Small intestine (tissue), 7 donors: ENCODE results near the gene CES3. TPM values are rescaled to one million over a fixed set of nuclear protein-coding genes. Genes with fewer than 3 reads are reported as not detected.
A peak's percentile ranks its signal among the peaks of the same experiment; 100 is the strongest.

Experiments
- DNase-seq, 2 donors: peaks; one replicate each; pipeline versions ENCODE4 v3.0.0 to v3.0.0-alpha.2; 2013
- FAIRE-seq: peaks from 2 replicates; lab custom pipeline; 2012; peaks lifted over from hg19 to GRCh38; lab: Jason Lieb, UNC
- H3K27ac ChIP-seq, 3 donors: one replicate each; pipeline ENCODE4 v1.5.1; 2013; ENCODE audit warnings: low read length in 2 of 3, mild to moderate bottlenecking in 2 of 3, control low read depth in 1 of 3, inconsistent platforms in 1 of 3, low read depth in 1 of 3, moderate library complexity in 1 of 3
- H3K27me3 ChIP-seq, 3 donors: one replicate each; pipeline ENCODE4 v1.6.1; 2013; ENCODE audit warnings: low read length in 3 of 3, inconsistent platforms in 1 of 3; ENCODE audit not compliant: control insufficient read depth in 3 of 3, insufficient read depth in 3 of 3
- H3K36me3 ChIP-seq, 3 donors: one replicate each; pipeline ENCODE4 v1.6.1; 2013; ENCODE audit warnings: low read length in 3 of 3, inconsistent platforms in 1 of 3, low read depth in 1 of 3, mild to moderate bottlenecking in 1 of 3, moderate library complexity in 1 of 3; ENCODE audit not compliant: control insufficient read depth in 3 of 3, insufficient read depth in 2 of 3
- H3K4me1 ChIP-seq, 3 donors: one replicate each; pipeline ENCODE4 v1.6.1; 2013; ENCODE audit warnings: low read length in 2 of 3, inconsistent platforms in 1 of 3, low read depth in 1 of 3, mild to moderate bottlenecking in 1 of 3, moderate library complexity in 1 of 3; ENCODE audit not compliant: control insufficient read depth in 3 of 3, insufficient read depth in 2 of 3
- H3K4me3 ChIP-seq, 3 donors: one replicate each; pipeline ENCODE4 v1.5.1; 2013; ENCODE audit warnings: low read length in 3 of 3, control low read depth in 1 of 3, inconsistent platforms in 1 of 3, low read depth in 1 of 3, mild to moderate bottlenecking in 1 of 3, moderate library complexity in 1 of 3
- H3K9me3 ChIP-seq, 2 donors: one replicate each; pipeline ENCODE4 v1.6.1; 2013; ENCODE audit warnings: low read depth in 1 of 2, low read length in 1 of 2; ENCODE audit not compliant: control insufficient read depth in 2 of 2, insufficient read depth in 1 of 2
- WGBS, 3 donors: extraction: QIAGEN DNeasy Blood & Tissue Kit; methylation state at CpG; one replicate each; pipeline ENCODE4 v1.1.7; 2013; 5-methylcytosine and 5-hydroxymethylcytosine counted together
- polyA plus RNA-seq, 4 donors: library from polyadenylated mRNA; stranded (reverse) in 3 of 4; unstranded in 1 of 4; fragments of 200-250 nt in 3 of 4; fragments of 120-200 nt in 1 of 4; gene quantifications; one replicate each; pipeline versions ENCODE4 v1.2.1 to v1.2.3, GENCODE V29; 2013
- donor health status: healthy with polysubstance abuse.
- donor health status: control.
- donor health status: control.
- donor health status: Bipolar disorder and iron deficiency.
- donor health status: healthy.

The CES3 gene
- polyA plus RNA-seq, 4 donors = 14.6 to 36.0 (median 24.3) TPM

- no peak overlapping the region for H3K27ac ChIP-seq
Observed at GRCh38 chr16:66958857-66959703, 2.0 kb upstream of the CES3 start.

GRCh38 chr16:66959704-66960161 lies 1.3 kb upstream of the CES3 start:
- no peaks in the 10 kb centered on the region for H3K9me3 ChIP-seq
- no peaks in the 10 kb centered on the region for H3K27me3 ChIP-seq
- H3K4me1 ChIP-seq = peaks cover 0 to 30% (median 0%) of the 10 kb centered on the region in 3 donors
- DNase-seq (no peak), FAIRE-seq (no peak)
- H3K36me3 ChIP-seq = peaks cover 0 to 19% (median 0%) of the 10 kb centered on the region in 3 donors
- no peak overlapping the region for H3K4me3 ChIP-seq
- whole genome bisulfite sequencing, 3 donors = 36 to 52% (median 49%) methylated on average over 5 of the region's 5 CpGs
- no peak overlapping the region for H3K27ac ChIP-seq

More at GRCh38 chr16:66958857-66959703, 2.0 kb upstream of the CES3 start:
- Histone ChIP-seq H3K27me3 (no peaks in the 10 kb centered on the region), H3K4me3 (no peak overlapping the region), H3K36me3 (peaks cover 0 to 13% (median 0%) of the 10 kb centered on the region in 3 donors), H3K9me3 (no peaks in the 10 kb centered on the region), H3K4me1 (peaks cover 0 to 37% (median 0%) of the 10 kb centered on the region in 3 donors)
- DNase-seq (no peak), FAIRE-seq (no peak)
- 33 to 69% (median 55%) methylated on average over 7 of the region's 7 CpGs for WGBS, 3 donors

- DNase-seq (no peak), FAIRE-seq (no peak)
- no peaks in the 10 kb centered on the region for H3K27me3 ChIP-seq
- H3K36me3 ChIP-seq = peaks cover 0 to 25% (median 0%) of the 10 kb centered on the region in 3 donors
- H3K27ac ChIP-seq = no peak overlapping the region
- 61 to 91% (median 81%) methylated on average over 1 of the region's 1 CpG for WGBS, 3 donors
- H3K9me3 ChIP-seq = no peaks in the 10 kb centered on the region
- peaks cover 0 to 25% (median 0%) of the 10 kb centered on the region in 3 donors for H3K4me1 ChIP-seq
- H3K4me3 ChIP-seq = no peak overlapping the region
Observed at GRCh38 chr16:66960270-66960669, 796 bp upstream of the CES3 start.

- FAIRE-seq (no peak), DNase-seq (peak in 1 of 2 donors; percentile 90)
- Histone ChIP-seq H3K9me3 (no peaks in the 10 kb centered on the region), H3K4me1 (peaks cover 0 to 15% (median 0%) of the 10 kb centered on the region in 3 donors), H3K27ac (peak overlapping the region in 2 of 3 donors; percentile 61 to 80), H3K27me3 (no peaks in the 10 kb centered on the region), H3K4me3 (peak overlapping the region in 1 of 3 donors; percentile 40), H3K36me3 (peaks cover 0 to 35% (median 0%) of the 10 kb centered on the region in 3 donors)
- 8 to 42% (median 25%) methylated on average over 5 of the region's 5 CpGs for WGBS, 3 donors
Observed at GRCh38 chr16:66961914-66962313, 848 bp downstream of the CES3 start.

- Histone ChIP-seq H3K4me1 (peaks cover 0 to 9% (median 0%) of the 10 kb centered on the region in 3 donors), H3K27ac (no peak overlapping the region), H3K27me3 (no peaks in the 10 kb centered on the region), H3K4me3 (no peak overlapping the region), H3K36me3 (peaks cover 0 to 46% (median 4%) of the 10 kb centered on the region in 3 donors), H3K9me3 (no peaks in the 10 kb centered on the region)
- no peak for FAIRE-seq
- DNase-seq = no peak
- WGBS, 3 donors = 30 to 62% (median 31%) methylated on average over 6 of the region's 6 CpGs
Observed at GRCh38 chr16:66964049-66964448, 3.0 kb downstream of the CES3 start.

GRCh38 chr16:66968847-66969246 lies 7.8 kb downstream of the CES3 start:
- no peaks in the 10 kb centered on the region for H3K9me3 ChIP-seq
- H3K4me3 ChIP-seq = no peak overlapping the region
- 83 to 92% (median 86%) methylated on average over 5 of the region's 5 CpGs for WGBS, 3 donors
- FAIRE-seq = no peak
- no peaks in the 10 kb centered on the region for H3K27me3 ChIP-seq
- no peak overlapping the region for H3K27ac ChIP-seq
- DNase-seq = no peak
- no peaks in the 10 kb centered on the region for H3K4me1 ChIP-seq
- H3K36me3 ChIP-seq = peaks cover 0 to 50% (median 4%) of the 10 kb centered on the region in 3 donors

- DNase-seq (no peak), FAIRE-seq (no peak)
- Histone ChIP-seq H3K9me3 (no peaks in the 10 kb centered on the region), H3K27ac (no peak overlapping the region), H3K4me1 (no peaks in the 10 kb centered on the region), H3K36me3 (peaks cover 0 to 33% (median 4%) of the 10 kb centered on the region in 3 donors), H3K27me3 (no peaks in the 10 kb centered on the region), H3K4me3 (no peak overlapping the region)
- 73 to 79% (median 77%) methylated on average over 10 of the region's 10 CpGs for WGBS, 3 donors
Observed at GRCh38 chr16:66970775-66971720, 10.0 kb downstream of the CES3 start.

- 79 to 84% (median 80%) methylated on average over 9 of the region's 9 CpGs for WGBS, 3 donors
- FAIRE-seq (no peak), DNase-seq (no peak)
- no peak overlapping the region for H3K4me3 ChIP-seq
- H3K4me1 ChIP-seq = no peaks in the 10 kb centered on the region
- H3K9me3 ChIP-seq = no peaks in the 10 kb centered on the region
- no peaks in the 10 kb centered on the region for H3K27me3 ChIP-seq
- H3K36me3 ChIP-seq = peaks cover 0 to 17% (median 0%) of the 10 kb centered on the region in 3 donors
- no peak overlapping the region for H3K27ac ChIP-seq
Observed at GRCh38 chr16:66972983-66973382, 11.9 kb downstream of the CES3 start.
